Spleen (tissue), 11 donors: ENCODE data around the gene TSHZ2. TPM values are rescaled to one million over a fixed set of nuclear protein-coding genes. Genes with fewer than 3 reads are reported as not detected.

Experiments
- DNase-seq: peaks from one replicate; pipeline ENCODE4 v3.0.0-alpha.2; 2020
- H3K27ac ChIP-seq, 8 donors: fragments of 200-600 bp; sonication (generic) in 7 of 8; 1 replicate in 4 of 8; 2 replicates in 4 of 8; pipeline versions ENCODE4 v1.5.0 to v1.8.0; 2016 to 2021; ENCODE audit warnings: inconsistent platforms in 4 of 8, mild to moderate bottlenecking in 4 of 8, moderate library complexity in 1 of 8
- H3K27me3 ChIP-seq, 7 donors: fragments of 200-600 bp; sonication (generic) in 6 of 7; replicated peaks in 1 of 7; 1 replicate in 4 of 7; 2 replicates in 3 of 7; pipeline versions ENCODE4 v1.5.0 to v1.8.0; 2016 to 2021; ENCODE audit warnings: inconsistent platforms in 3 of 7, mild to moderate bottlenecking in 1 of 7
- H3K36me3 ChIP-seq, 6 donors: fragments of 200-600 bp; sonication (generic) in 5 of 6; 1 replicate in 4 of 6; 2 replicates in 2 of 6; pipeline versions ENCODE4 v1.5.0 to v1.8.0; 2016 to 2021; ENCODE audit warnings: inconsistent platforms in 2 of 6
- H3K4me1 ChIP-seq, 6 donors: fragments of 200-600 bp; sonication (generic) in 5 of 6; 1 replicate in 3 of 6; 2 replicates in 3 of 6; pipeline versions ENCODE4 v1.5.0 to v1.8.0; 2016 to 2021; ENCODE audit warnings: inconsistent platforms in 3 of 6
- H3K4me3 ChIP-seq, 8 donors: fragments of 200-600 bp; sonication (generic) in 7 of 8; 1 replicate in 4 of 8; 2 replicates in 4 of 8; pipeline versions ENCODE4 v1.5.0 to v1.8.0; 2016 to 2021; ENCODE audit warnings: inconsistent platforms in 4 of 8, mild to moderate bottlenecking in 4 of 8, moderate library complexity in 2 of 8
- H3K9me3 ChIP-seq, 8 donors: fragments of 200-600 bp; sonication (generic) in 7 of 8; 1 replicate in 4 of 8; 2 replicates in 4 of 8; pipeline versions ENCODE4 v1.5.0 to v1.8.0; 2016 to 2021; ENCODE audit warnings: inconsistent platforms in 4 of 8
- CTCF ChIP-seq, 11 experiments: fragments of 200-600 bp in 7 of 11; fragments of 450-650 bp in 4 of 11; sonication (generic) in 4 of 11; IDR thresholded peaks in 8 of 11; conservative IDR thresholded peaks in 3 of 11; 1 replicate in 7 of 11; 2 replicates in 4 of 11; pipeline versions ENCODE4 v1.4.0 to v1.8.0; 2016 to 2021; ENCODE audit warnings: antibody characterized with exemption in 11 of 11, inconsistent platforms in 4 of 11, mild to moderate bottlenecking in 1 of 11
- POLR2A ChIP-seq, 3 donors: fragments of 450-650 bp; IDR thresholded peaks; one replicate each; pipeline ENCODE4 v1.5.1; 2017; ENCODE audit warnings: antibody characterized with exemption in 3 of 3, mild to moderate bottlenecking in 1 of 3
- POLR2AphosphoS5 ChIP-seq, 3 donors: sonication (generic); formaldehyde crosslinking; IDR thresholded peaks; one replicate each; pipeline ENCODE4 v1.5.1; 2017; ENCODE audit warnings: antibody characterized with exemption in 3 of 3
- WGBS, 5 donors: extraction: QIAGEN DNeasy Blood & Tissue Kit in 3 of 5; methylation state at CpG; one replicate each; pipeline versions ENCODE4 v1.1.5 to v1.1.7; 2013 to 2018; 5-methylcytosine and 5-hydroxymethylcytosine counted together
- intact Hi-C: fragments of 100-400 bp; cut with DNase I; formaldehyde crosslinking; loops from one replicate; pipeline ENCODE4 v1.15.0; 2023; ENCODE audit warnings: low total_unique reads
- polyA plus RNA-seq, 3 donors: library from polyadenylated mRNA; stranded (reverse); fragments of 200-250 nt; gene quantifications; one replicate each; pipeline ENCODE4 v1.2.1, GENCODE V29; 2013
- total RNA-seq, 7 donors: library from RNA; depleted of rRNA in 3 of 7; stranded (reverse); fragments of >200 nt in 3 of 7; fragmentation: NEBNext Ultra II Directional in 4 of 7; extraction: Animal tissue kit (Norgen Biotek cat#: 25700) in 4 of 7; gene quantifications; one replicate each; pipeline versions ENCODE4 v1.1.0 to v1.2.1, GENCODE V29; 2016 to 2021
- donor health status: healthy with polysubstance abuse.
- donor health status: DM: no; HTN: no; CAD: no; lungs with moderate emphysema.
- donor health status: DM: no; HTN: no; CAD: no.
- donor health status: Bipolar disorder and iron deficiency.
- donor health status: healthy.
- donor health status: DM: no; HTN: no; CAD: no.
- donor health status: DM: yes; HTN: yes; CAD: no.

TSHZ2 gene
- total and polyA plus RNA-seq, 10 donors = 0.86 to 19.2 (median 15.7) TPM

GRCh38 chr20:53425481-53425880 lies 453.3 kb downstream of the TSHZ2 start:
- Histone ChIP-seq H3K36me3 (no peaks in the 10 kb centered on the region), H3K27me3 (no peaks in the 10 kb centered on the region), H3K4me3 (no peak overlapping the region), H3K27ac (peak overlapping the region in 3 of 8 donors; percentile 43 to 72 (median 44)), H3K9me3 (no peaks in the 10 kb centered on the region), H3K4me1 (no peaks in the 10 kb centered on the region)
- intact Hi-C loops = no loop called here
- 84 to 94% (median 87%) methylated on average over 4 of the region's 4 CpGs for WGBS, 5 donors
- TF ChIP-seq CTCF (IDR thresholded peaks at IDR 0.05 in 8 of 11, conservative IDR thresholded peaks at IDR 0.05 in 3 of 11) = no peak
- TF ChIP-seq POLR2AphosphoS5 (IDR thresholded peaks at IDR 0.05) = no peak
- TF ChIP-seq POLR2A (IDR thresholded peaks at IDR 0.05) = no peak
- no peak for DNase-seq

GRCh38 chr20:53425941-53426340 lies 453.8 kb downstream of the TSHZ2 start:
- Histone ChIP-seq H3K27ac (peak overlapping the region in 4 of 8 donors; percentile 34 to 72 (median 44)), H3K4me3 (no peak overlapping the region), H3K4me1 (no peaks in the 10 kb centered on the region), H3K36me3 (no peaks in the 10 kb centered on the region), H3K9me3 (no peaks in the 10 kb centered on the region), H3K27me3 (no peaks in the 10 kb centered on the region)
- WGBS, 5 donors = 40 to 62% (median 49%) methylated on average over 3 of the region's 3 CpGs
- no peak for DNase-seq
- intact Hi-C loops = no loop called here
- TF ChIP-seq POLR2A (IDR thresholded peaks at IDR 0.05) (no peak), CTCF (IDR thresholded peaks at IDR 0.05 in 8 of 11, conservative IDR thresholded peaks at IDR 0.05 in 3 of 11) (no peak), POLR2AphosphoS5 (IDR thresholded peaks at IDR 0.05) (no peak)

- no peak for DNase-seq
- no peaks in the 10 kb centered on the region for H3K27me3 ChIP-seq
- intact Hi-C loops = no loop called here
- TF ChIP-seq CTCF (IDR thresholded peaks at IDR 0.05 in 8 of 11, conservative IDR thresholded peaks at IDR 0.05 in 3 of 11) (no peak), POLR2A (IDR thresholded peaks at IDR 0.05) (no peak), POLR2AphosphoS5 (IDR thresholded peaks at IDR 0.05) (no peak)
- H3K27ac ChIP-seq = peak overlapping the region in 2 of 8 donors; percentile 44 to 72
- H3K4me3 ChIP-seq = no peak overlapping the region
- 82 to 97% (median 91%) methylated on average over 6 of the region's 6 CpGs for WGBS, 5 donors
- no peaks in the 10 kb centered on the region for H3K36me3 ChIP-seq
- H3K9me3 ChIP-seq = no peaks in the 10 kb centered on the region
- no peaks in the 10 kb centered on the region for H3K4me1 ChIP-seq
Measured at GRCh38 chr20:53426766-53427312, 454.7 kb downstream of the TSHZ2 start.

- intact Hi-C loops = no loop called here
- 71 to 94% (median 73%) methylated on average over 2 of the region's 2 CpGs for WGBS, 5 donors
- Histone ChIP-seq H3K4me3 (no peak overlapping the region), H3K9me3 (no peaks in the 10 kb centered on the region), H3K27ac (no peak overlapping the region), H3K4me1 (no peaks in the 10 kb centered on the region), H3K36me3 (no peaks in the 10 kb centered on the region), H3K27me3 (no peaks in the 10 kb centered on the region)
- DNase-seq = no peak
- TF ChIP-seq POLR2A (IDR thresholded peaks at IDR 0.05) (no peak), POLR2AphosphoS5 (IDR thresholded peaks at IDR 0.05) (no peak), CTCF (IDR thresholded peaks at IDR 0.05 in 8 of 11, conservative IDR thresholded peaks at IDR 0.05 in 3 of 11) (no peak)
Measured at GRCh38 chr20:53427951-53428350, 455.8 kb downstream of the TSHZ2 start.
